ENCODE measurements around the gene DHX9. TPM values are rescaled to one million over a fixed set of nuclear protein-coding genes. Genes with fewer than 3 reads are reported as not detected.

The DHX9 gene
- polyA plus RNA-seq, 1 donor (not counting 4 experiments of a cell fraction or from before 2014, with no cell fraction given) = 199 TPM

DNA sequence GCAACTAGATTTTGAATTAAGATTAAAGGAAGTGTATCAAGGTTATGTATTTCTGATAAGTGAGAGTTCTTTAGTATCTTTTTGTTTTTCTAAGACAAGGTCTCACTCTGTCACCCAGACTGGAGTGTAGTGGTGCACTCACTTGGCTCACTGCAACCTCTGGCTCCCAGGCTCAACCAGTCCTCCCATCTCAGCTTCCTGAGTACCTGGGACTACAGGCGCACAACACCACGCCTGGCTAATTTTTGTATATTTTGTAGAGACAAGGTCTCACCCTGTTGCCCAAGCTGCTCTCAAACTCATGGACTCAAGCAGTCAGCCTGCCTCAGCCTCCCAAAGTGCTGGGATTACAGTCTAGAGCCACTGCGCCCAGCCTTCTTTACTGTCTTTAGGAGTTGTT is 33.7 kb downstream of the DHX9 start:
- Histone ChIP-seq H3K27ac (ENCODE audit: control insufficient read depth, insufficient read depth, low read length) (no peak overlapping the region), H3K36me3 (ENCODE audit: control insufficient read depth in 2 of 2, extremely low read depth in 1 of 2, insufficient read depth in 2 of 2, low read length in 2 of 2) (peaks cover 36 to 43% of the 10 kb centered on the region in 2 experiments), H3K27me3 (ENCODE audit: control insufficient read depth, extremely low read depth, insufficient read depth, low read length) (no peaks in the 10 kb centered on the region), H3K79me2 (ENCODE audit: control insufficient read depth, insufficient read depth, low read length) (no peaks in the 10 kb centered on the region), H2AFZ (ENCODE audit: control insufficient read depth, low read length) (no peak overlapping the region), H4K20me1 (ENCODE audit: control insufficient read depth, extremely low read depth, insufficient read depth, low read length) (no peaks in the 10 kb centered on the region), H3K4me2 (ENCODE audit: control insufficient read depth, extremely low read depth, insufficient read depth, low read depth, low read length) (no peak overlapping the region), H3K4me3 (ENCODE audit: control insufficient read depth in 2 of 3, extremely low read depth in 1 of 3, insufficient read depth in 2 of 3, low read depth in 1 of 3, low read length in 3 of 3) (no peak overlapping the region), H3K9me1 (ENCODE audit: control insufficient read depth, extremely low read depth, insufficient read depth, low read length) (no peaks in the 10 kb centered on the region), H3K4me1 (ENCODE audit: control insufficient read depth, extremely low read depth, insufficient read depth, low read length) (no peaks in the 10 kb centered on the region), H3K9ac (ENCODE audit: control insufficient read depth, extremely low read depth, insufficient read depth, low read length) (no peak overlapping the region), H3K9me3 (ENCODE audit: control insufficient read depth, low read depth, low read length) (no peaks in the 10 kb centered on the region)
- TF ChIP-seq EZH2 (IDR thresholded peaks at IDR 0.05; ENCODE audit: low read length) = no peak
- no peak for TF ChIP-seq CTCF (optimal IDR thresholded peaks at IDR 0.05 in 1 of 3, IDR thresholded peaks at IDR 0.05 in 1 of 3, conservative IDR thresholded peaks at IDR 0.05 in 1 of 3; ENCODE audit: extremely low read depth in 1 of 3, insufficient read depth in 2 of 3, low read length in 3 of 3)
- dilution Hi-C loops (cut with MboI; ENCODE audit: extremely low pct_ligation_motif_present, low sequenced_read_pairs) = no loop called here
- FAIRE-seq (no peak), DNase-seq (ENCODE audit: low read depth, low spot score) (no peak)

DNA sequence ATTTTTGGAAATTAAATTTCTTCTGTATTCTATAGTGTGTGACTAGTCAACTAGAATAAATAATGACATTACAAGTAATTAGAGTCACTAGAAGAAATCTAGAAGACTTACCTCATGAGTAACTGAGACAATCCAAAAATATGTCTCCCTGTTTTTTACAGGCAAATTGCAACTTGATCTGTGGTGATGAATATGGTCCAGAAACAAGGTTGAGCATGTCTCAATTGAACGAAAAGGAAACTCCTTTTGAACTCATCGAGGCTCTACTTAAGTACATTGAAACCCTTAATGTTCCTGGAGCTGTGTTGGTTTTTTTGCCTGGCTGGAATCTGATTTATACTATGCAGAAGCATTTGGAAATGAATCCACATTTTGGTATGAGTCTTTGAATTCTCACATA is 36.7 kb downstream of the DHX9 start:
- H3K4me3 ChIP-seq (ENCODE audit: control insufficient read depth in 2 of 3, extremely low read depth in 1 of 3, insufficient read depth in 2 of 3, low read depth in 1 of 3, low read length in 3 of 3) = no peak overlapping the region
- H3K79me2 ChIP-seq (ENCODE audit: control insufficient read depth, insufficient read depth, low read length) = no peaks in the 10 kb centered on the region
- H3K4me2 ChIP-seq (ENCODE audit: control insufficient read depth, extremely low read depth, insufficient read depth, low read depth, low read length) = no peak overlapping the region
- H3K27me3 ChIP-seq (ENCODE audit: control insufficient read depth, extremely low read depth, insufficient read depth, low read length) = no peaks in the 10 kb centered on the region
- no peak for TF ChIP-seq CTCF (optimal IDR thresholded peaks at IDR 0.05 in 1 of 3, IDR thresholded peaks at IDR 0.05 in 1 of 3, conservative IDR thresholded peaks at IDR 0.05 in 1 of 3; ENCODE audit: extremely low read depth in 1 of 3, insufficient read depth in 2 of 3, low read length in 3 of 3)
- TF ChIP-seq EZH2 (IDR thresholded peaks at IDR 0.05; ENCODE audit: low read length) = no peak
- peaks cover 37 to 44% of the 10 kb centered on the region in 2 experiments for H3K36me3 ChIP-seq (ENCODE audit: control insufficient read depth in 2 of 2, extremely low read depth in 1 of 2, insufficient read depth in 2 of 2, low read length in 2 of 2)
- no peaks in the 10 kb centered on the region for H3K9me3 ChIP-seq (ENCODE audit: control insufficient read depth, low read depth, low read length)
- no peaks in the 10 kb centered on the region for H3K9me1 ChIP-seq (ENCODE audit: control insufficient read depth, extremely low read depth, insufficient read depth, low read length)
- DNase-seq (ENCODE audit: low read depth, low spot score) = no peak
- H3K9ac ChIP-seq (ENCODE audit: control insufficient read depth, extremely low read depth, insufficient read depth, low read length) = no peak overlapping the region
- H4K20me1 ChIP-seq (ENCODE audit: control insufficient read depth, extremely low read depth, insufficient read depth, low read length) = no peaks in the 10 kb centered on the region
- dilution Hi-C loops (cut with MboI; ENCODE audit: extremely low pct_ligation_motif_present, low sequenced_read_pairs) = no loop called here
- FAIRE-seq = no peak
- H2AFZ ChIP-seq (ENCODE audit: control insufficient read depth, low read length) = no peak overlapping the region
- no peak overlapping the region for H3K27ac ChIP-seq (ENCODE audit: control insufficient read depth, insufficient read depth, low read length)
- no peaks in the 10 kb centered on the region for H3K4me1 ChIP-seq (ENCODE audit: control insufficient read depth, extremely low read depth, insufficient read depth, low read length)
